ENCODE measurements around the gene TGFB1.

The TGFB1 gene

DNA sequence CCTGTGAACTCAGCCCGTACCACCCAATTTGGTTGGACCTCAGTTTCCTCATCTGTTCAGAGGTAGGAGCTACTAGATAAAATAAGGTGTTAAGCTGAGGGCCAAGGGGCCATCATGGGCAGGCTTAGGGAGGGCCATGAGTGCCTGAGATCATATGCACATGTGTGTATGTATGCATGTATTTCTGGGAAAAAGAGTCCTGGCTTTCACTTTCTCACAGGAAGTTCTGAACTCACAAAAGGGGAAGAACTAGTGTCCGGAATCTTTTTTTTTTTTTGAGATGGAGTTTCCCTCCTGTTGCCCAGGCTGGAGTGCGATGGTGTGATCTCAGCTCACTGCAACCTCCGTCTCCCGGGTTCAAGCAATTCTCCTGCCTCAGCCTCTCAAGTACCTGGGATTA lies 18.9 kb downstream of the TGFB1 start:
- DNase-seq (ENCODE audit: low spot score in 2 of 2) (no peak), ATAC-seq (peak; percentile 42)
- peak overlapping the region; percentile 45 for H3K27ac Mint-ChIP-seq
- H3K4me3 Mint-ChIP-seq, result no peak overlapping the region
- no peaks in the 10 kb centered on the region for H3K9me3 Mint-ChIP-seq
- peaks cover 41% of the 10 kb centered on the region for H3K4me1 Mint-ChIP-seq
- peaks cover 100% of the 10 kb centered on the region for H3K36me3 Mint-ChIP-seq

DNA sequence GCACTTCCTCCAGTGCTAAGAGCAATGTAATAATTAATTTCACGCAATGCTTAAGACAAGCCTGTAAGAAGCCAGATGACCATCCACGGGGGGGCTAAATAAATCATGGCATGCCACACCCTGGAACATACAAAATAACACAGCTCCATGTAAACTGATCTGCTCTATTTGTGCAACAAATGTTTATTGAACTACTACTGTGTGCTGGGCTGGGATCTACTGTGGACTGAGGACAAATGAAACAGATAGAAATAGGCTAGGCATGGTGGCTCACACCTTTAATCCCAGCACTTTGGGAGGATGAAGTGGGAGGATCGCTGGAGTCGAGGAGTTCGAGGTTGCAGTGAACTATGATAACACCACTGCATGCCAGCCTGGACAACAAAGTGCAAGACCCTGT lies 21.3 kb downstream of the TGFB1 start:
- H3K4me1 Mint-ChIP-seq, result peaks cover 54% of the 10 kb centered on the region
- no peaks in the 10 kb centered on the region for H3K9me3 Mint-ChIP-seq
- no peak for ATAC-seq
- no peak overlapping the region for H3K4me3 Mint-ChIP-seq
- DNase-seq (ENCODE audit: low spot score in 2 of 2), result no peak
- peak overlapping the region; percentile 85 for H3K27ac Mint-ChIP-seq
- peaks cover 100% of the 10 kb centered on the region for H3K36me3 Mint-ChIP-seq

DNA sequence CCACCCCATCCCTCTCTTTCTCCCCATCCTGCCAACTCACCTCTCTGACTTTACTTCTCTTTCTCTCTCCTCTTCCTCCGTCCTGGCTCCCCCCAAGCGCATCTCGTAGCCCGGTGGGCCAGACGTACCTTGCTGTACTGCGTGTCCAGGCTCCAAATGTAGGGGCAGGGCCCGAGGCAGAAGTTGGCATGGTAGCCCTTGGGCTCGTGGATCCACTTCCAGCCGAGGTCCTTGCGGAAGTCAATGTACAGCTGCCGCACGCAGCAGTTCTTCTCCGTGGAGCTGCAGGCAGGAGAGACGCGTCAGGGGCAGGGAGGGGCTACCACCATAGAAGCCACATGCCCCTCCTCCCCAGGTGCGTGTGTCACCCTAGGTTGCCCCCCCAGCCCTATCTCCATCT lies 21.7 kb downstream of the TGFB1 start:
- DNase-seq (ENCODE audit: low spot score in 2 of 2), result no peak
- no peak for ATAC-seq
- Mint-ChIP-seq H3K36me3 (peaks cover 100% of the 10 kb centered on the region), H3K27ac (peak overlapping the region; percentile 85), H3K4me1 (peaks cover 57% of the 10 kb centered on the region), H3K9me3 (no peaks in the 10 kb centered on the region), H3K4me3 (no peak overlapping the region)

DNA sequence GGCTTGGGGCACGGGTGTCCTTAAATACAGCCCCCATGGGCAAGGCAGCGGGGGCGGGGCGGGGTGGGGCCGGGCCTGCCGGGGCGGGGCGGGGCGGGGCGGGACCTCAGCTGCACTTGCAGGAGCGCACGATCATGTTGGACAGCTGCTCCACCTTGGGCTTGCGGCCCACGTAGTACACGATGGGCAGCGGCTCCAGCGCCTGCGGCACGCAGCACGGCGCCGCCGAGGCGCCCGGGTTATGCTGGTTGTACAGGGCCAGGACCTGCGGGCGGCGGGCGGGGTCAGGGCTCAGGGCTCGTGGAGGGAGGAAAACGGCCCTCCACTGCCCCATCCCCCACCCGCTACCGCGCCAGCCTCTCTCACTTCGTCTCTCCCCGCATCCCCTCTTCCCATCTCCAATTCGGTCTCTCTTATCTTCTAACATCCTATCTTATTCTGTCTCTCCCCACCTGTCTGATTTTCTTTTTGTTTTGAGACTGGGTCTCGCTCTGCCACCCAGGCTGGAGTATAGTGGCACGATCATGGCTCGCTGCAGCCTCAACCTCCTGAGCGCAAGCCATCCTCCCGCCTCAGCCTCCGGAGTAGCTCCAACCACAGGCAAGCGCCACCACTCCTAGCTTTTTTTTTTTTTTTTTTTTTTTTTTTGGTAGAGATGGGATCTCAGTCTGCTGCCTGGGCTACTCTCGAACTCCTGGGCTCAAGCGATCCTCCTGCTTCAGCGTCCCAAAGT lies 22.6 kb downstream of the TGFB1 start:
- H3K9me3 Mint-ChIP-seq, result no peaks in the 10 kb centered on the region
- DNase-seq (ENCODE audit: low spot score in 2 of 2) (no peak), ATAC-seq (no peak)
- H3K27ac Mint-ChIP-seq, result peak overlapping the region; percentile 85
- H3K36me3 Mint-ChIP-seq, result peaks cover 100% of the 10 kb centered on the region
- H3K4me3 Mint-ChIP-seq, result peak overlapping the region; percentile 18
- peaks cover 65% of the 10 kb centered on the region for H3K4me1 Mint-ChIP-seq

DNA sequence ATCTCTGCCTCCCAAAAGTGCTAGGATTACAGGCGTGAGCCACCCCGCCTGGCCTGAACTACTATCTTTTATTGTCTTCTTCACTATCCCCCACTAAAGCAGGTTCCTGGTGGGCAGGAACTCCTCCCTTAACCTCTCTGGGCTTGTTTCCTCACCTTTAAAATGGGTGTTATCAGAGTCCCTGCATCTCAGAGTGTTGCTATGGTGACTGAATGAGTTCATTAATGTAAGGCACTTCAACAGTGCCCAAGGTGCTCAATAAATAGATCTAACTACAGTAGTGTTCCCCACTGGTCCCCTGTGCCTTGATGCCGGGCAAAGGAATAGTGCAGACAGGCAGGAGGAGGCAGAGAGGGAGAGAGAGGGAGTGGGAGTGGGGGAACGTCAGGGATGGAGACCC lies 23.2 kb downstream of the TGFB1 start:
- Mint-ChIP-seq H3K27ac (peak overlapping the region; percentile 74), H3K36me3 (peaks cover 97% of the 10 kb centered on the region), H3K4me3 (peak overlapping the region; percentile 18), H3K9me3 (no peaks in the 10 kb centered on the region), H3K4me1 (peaks cover 69% of the 10 kb centered on the region)
- no peak for ATAC-seq
- DNase-seq (ENCODE audit: low spot score in 2 of 2), result no peak

DNA sequence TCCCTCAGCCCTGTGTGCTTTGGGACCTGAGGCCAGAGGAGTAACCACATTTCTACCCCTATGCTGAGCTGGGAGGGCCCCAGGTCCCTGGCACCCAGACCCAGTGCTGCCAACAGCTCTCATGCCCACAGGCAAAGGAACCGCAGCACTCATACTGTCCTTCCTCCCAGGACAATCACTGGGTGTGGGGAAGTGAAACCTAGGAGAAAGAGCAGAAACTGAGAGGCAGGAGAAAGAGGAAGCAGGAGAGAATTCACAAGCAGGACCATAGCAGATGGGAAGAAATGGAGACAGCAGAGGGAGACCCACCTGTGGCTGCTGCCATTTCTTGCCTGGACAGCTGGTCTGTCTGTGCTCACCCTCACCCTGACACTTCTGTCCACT lies 24.9 kb downstream of the TGFB1 start:
- peak overlapping the region; percentile 80 for H3K4me3 Mint-ChIP-seq
- peaks cover 83% of the 10 kb centered on the region for H3K4me1 Mint-ChIP-seq
- no peak for ATAC-seq
- H3K36me3 Mint-ChIP-seq, result peaks cover 97% of the 10 kb centered on the region
- DNase-seq (ENCODE audit: low spot score in 2 of 2), result no peak
- peak overlapping the region; percentile 97 for H3K27ac Mint-ChIP-seq
- H3K9me3 Mint-ChIP-seq, result no peaks in the 10 kb centered on the region

DNA sequence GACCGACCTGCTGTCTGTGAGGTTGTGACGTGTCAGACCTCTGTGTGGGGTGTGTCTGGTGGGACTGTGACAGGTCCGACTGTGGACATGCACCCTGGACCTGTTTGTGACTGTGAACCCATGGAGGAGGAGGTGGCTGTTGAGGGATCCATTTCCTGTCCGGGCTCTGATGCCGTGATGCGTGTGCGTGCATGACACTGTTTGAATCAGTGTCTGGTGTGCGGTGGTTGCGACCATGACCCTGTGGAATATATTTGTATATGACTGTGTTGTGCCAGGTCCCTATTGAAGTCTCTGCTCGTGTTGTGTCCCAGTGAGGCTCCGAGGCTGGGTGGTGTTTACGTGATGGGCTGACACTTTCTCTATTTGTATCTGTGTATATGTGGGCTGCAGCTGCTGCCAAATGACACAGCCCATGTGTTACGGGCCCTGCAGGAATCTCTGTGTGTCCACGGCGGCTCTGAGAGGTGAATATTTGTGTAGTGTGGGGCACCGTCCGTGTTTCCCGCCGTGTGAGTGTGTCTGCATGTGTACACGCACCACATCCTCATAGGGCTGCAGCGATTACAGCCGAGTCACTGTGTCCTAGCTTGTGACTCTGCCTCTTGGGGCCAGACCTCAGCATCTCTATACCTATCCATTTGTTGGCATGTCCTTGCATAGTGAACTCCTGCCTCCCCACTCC lies 25.4 kb downstream of the TGFB1 start:
- peak overlapping the region; percentile 80 for H3K4me3 Mint-ChIP-seq
- peaks cover 97% of the 10 kb centered on the region for H3K36me3 Mint-ChIP-seq
- peaks cover 88% of the 10 kb centered on the region for H3K4me1 Mint-ChIP-seq
- H3K9me3 Mint-ChIP-seq, result no peaks in the 10 kb centered on the region
- H3K27ac Mint-ChIP-seq, result peak overlapping the region; percentile 97
- ATAC-seq, result peak; percentile 75
- no peak for DNase-seq (ENCODE audit: low spot score in 2 of 2)

DNA sequence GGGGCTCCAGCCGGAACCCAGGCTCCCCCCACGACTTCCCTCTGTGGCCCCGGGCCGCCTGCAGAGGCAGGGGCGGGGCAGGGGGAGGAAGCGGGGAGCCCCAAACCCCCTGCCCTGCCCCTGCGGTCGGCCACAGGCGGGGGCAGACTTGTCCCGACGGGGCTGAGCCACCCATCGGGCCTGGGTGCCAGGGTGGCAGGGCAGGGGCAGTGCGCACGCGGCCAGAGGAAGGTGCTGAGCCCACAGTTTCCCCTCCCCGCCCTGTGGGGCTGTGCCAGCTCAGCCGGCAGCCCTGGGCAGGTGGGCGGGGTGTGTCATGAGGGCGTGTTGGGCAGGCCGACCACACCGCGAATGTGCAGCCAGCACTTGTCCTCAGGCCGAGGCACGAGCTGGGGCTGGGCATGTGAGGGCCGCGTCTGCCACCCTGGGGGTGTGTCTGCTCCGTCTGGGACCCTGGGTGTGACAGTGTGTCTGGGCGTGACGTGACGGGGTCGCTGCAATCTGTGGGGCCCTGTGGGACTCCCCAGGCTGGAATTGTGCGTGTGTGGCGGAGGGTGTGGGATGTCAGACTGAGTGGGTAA lies 26.1 kb downstream of the TGFB1 start:
- peak; percentile 83 for ATAC-seq
- peak overlapping the region; percentile 97 for H3K27ac Mint-ChIP-seq
- peaks cover 89% of the 10 kb centered on the region for H3K4me1 Mint-ChIP-seq
- peaks cover 97% of the 10 kb centered on the region for H3K36me3 Mint-ChIP-seq
- peak overlapping the region; percentile 80 for H3K4me3 Mint-ChIP-seq
- H3K9me3 Mint-ChIP-seq, result no peaks in the 10 kb centered on the region
- peak; percentile 85 to 94 for DNase-seq (ENCODE audit: low spot score in 2 of 2)

DNA sequence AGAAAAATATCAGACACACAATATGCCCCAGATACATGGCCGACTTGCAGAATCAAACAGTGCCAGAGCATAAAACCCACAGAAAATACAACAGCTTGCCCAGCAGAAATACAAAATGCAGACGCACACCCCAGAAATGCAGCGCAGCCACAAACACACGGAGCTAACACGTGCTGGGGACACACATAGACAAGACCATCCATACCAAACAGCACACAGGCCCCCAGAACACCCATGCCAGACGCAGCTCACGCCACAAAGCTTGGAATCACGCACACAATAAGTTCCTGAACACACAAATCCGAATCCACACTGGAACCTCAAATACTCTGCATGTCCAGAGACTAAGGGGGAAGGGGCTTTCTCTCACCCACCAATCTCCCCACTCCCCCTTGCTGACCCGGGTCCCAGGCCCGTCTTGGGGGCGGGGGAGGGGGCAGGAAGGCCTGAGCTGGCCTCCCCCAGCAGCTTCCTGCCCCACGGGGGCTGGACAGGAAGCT lies 26.6 kb downstream of the TGFB1 start:
- Mint-ChIP-seq H3K36me3 (peaks cover 97% of the 10 kb centered on the region), H3K4me3 (peak overlapping the region; percentile 80), H3K9me3 (no peaks in the 10 kb centered on the region), H3K4me1 (peaks cover 90% of the 10 kb centered on the region), H3K27ac (peak overlapping the region; percentile 97)
- no peak for ATAC-seq
- no peak for DNase-seq (ENCODE audit: low spot score in 2 of 2)

DNA sequence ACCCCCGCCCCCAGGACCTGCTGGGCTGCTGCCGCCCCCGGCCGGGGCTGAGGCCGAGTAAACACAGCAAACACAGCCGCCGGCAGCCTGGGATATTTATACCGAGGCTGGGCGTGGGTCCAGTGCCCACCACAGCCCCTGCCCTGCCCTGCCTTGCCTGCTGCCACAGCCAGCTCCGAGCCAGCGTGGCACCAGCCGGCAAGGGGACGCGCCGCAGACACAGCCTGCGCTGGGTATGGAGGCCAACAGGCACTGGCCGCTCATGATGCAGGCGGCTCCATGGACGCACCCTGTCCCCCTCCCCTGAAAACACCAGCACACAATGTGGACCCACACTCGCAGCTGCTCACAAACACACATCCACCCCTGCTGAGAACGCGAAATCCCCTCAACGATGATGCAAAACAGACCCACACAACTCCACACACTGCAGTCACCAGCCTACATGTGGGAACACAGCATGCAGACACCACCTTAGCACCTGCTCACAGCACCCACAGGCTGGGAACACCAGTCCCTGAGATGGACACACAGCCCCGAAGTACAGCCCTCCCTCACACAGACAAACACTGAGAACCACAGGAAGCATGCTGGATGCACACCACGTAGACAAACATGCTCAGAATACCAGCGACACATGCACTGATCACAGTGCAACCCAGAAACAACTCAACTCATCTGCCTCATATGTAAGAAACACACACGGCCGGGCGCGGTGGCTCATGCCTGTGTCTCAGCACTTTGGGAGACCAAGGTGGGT lies 27.6 kb downstream of the TGFB1 start:
- no peak for ATAC-seq
- H3K4me3 Mint-ChIP-seq, result peak overlapping the region; percentile 80
- peaks cover 97% of the 10 kb centered on the region for H3K36me3 Mint-ChIP-seq

DNA sequence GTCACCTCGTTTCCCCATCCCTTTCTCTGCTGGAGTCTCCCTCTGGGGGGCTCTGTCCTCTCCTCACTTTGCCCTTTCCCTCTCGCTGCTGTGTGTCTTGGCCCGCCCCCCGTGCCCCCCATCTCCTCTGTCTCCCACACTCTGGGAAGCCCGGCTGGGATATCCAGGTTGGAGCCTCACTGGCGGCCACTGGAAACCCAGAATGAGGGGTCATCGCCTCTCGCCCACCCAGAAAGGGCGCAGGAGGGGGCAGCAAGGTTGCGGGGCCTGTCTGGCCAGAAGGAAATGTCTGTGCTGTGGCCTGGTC lies 28.1 kb downstream of the TGFB1 start:
- Mint-ChIP-seq H3K36me3 (peaks cover 97% of the 10 kb centered on the region), H3K4me1 (peaks cover 82% of the 10 kb centered on the region), H3K27ac (peak overlapping the region; percentile 97), H3K9me3 (no peaks in the 10 kb centered on the region), H3K4me3 (peak overlapping the region; percentile 36)
- ATAC-seq, result no peak
- DNase-seq (ENCODE audit: low spot score in 2 of 2), result no peak

More for the DNA sequence above, 27.6 kb downstream of the TGFB1 start:
- DNase-seq (ENCODE audit: low spot score in 2 of 2), result peak in 1 of 2 donors; percentile 55
- Mint-ChIP-seq H3K4me1 (peaks cover 86% of the 10 kb centered on the region), H3K27ac (peak overlapping the region; percentile 97), H3K9me3 (no peaks in the 10 kb centered on the region)

DNA sequence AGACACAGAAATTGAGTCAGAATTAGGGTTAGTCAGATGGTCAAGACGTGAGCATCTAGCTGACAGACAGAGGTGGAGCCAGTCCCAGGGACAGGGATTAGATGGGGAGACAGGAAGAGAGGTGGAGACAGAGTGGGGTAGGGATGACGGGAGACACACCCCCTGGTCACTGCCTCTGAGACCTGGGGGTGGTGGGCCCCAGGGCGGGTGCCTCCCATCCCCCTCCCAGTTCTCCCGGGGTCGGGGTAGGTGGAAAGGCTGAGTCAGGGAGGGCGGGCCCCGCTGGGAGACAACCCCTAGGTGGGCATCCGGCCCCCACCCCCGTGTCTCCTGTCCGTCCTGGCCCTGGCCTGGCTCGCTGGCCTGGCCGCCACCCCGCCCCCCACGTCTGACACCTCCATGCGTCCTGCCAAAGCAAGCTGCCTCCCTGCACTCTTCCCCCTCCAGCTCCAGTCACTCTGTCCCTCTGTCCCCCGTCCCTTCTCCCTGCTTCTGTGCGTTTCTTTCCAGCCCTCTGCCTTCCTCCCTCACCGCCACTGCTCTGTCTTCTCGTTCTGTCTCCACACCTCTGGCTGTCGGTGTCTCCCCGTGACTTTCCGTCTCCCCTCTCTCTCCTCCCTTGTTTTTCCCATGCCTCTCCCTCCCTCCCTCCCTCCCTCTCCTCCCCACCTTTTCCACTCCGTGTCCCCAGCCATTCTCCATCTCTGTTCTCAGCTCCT lies 28.6 kb downstream of the TGFB1 start:
- H3K9me3 Mint-ChIP-seq, result no peaks in the 10 kb centered on the region
- DNase-seq (ENCODE audit: low spot score in 2 of 2), result peak in 1 of 2 donors; percentile 51
- peaks cover 97% of the 10 kb centered on the region for H3K36me3 Mint-ChIP-seq
- no peak for ATAC-seq
- peak overlapping the region; percentile 36 for H3K4me3 Mint-ChIP-seq
- peaks cover 77% of the 10 kb centered on the region for H3K4me1 Mint-ChIP-seq
- peak overlapping the region; percentile 97 for H3K27ac Mint-ChIP-seq

DNA sequence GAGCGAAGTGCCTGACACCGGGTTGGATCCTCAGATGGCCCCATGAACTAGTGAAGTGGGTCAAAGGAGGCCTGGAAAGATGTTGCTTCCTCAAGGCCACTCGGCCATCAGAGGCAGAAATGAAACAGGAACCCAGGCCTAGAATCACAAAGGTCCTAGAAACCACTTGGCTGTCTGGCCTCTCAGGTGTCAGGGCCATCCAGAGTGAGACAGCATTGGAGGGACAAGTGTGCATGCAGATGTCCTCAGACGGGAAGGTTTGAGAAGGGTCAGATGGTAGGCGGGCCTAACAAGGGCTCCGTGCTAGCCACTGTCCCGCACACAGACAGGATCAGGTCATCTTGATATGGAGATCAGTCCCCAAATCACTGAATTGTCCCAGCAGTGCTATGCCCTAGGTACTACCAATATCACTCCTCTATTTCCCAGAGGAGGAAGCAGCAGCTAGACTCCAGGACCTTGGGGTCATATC lies 29.5 kb downstream of the TGFB1 start:
- ATAC-seq (no peak), DNase-seq (ENCODE audit: low spot score in 2 of 2) (no peak)
- peak overlapping the region; percentile 36 for H3K4me3 Mint-ChIP-seq
- peaks cover 77% of the 10 kb centered on the region for H3K4me1 Mint-ChIP-seq
- no peaks in the 10 kb centered on the region for H3K9me3 Mint-ChIP-seq
- H3K27ac Mint-ChIP-seq, result peak overlapping the region; percentile 97
- H3K36me3 Mint-ChIP-seq, result peaks cover 97% of the 10 kb centered on the region

DNA sequence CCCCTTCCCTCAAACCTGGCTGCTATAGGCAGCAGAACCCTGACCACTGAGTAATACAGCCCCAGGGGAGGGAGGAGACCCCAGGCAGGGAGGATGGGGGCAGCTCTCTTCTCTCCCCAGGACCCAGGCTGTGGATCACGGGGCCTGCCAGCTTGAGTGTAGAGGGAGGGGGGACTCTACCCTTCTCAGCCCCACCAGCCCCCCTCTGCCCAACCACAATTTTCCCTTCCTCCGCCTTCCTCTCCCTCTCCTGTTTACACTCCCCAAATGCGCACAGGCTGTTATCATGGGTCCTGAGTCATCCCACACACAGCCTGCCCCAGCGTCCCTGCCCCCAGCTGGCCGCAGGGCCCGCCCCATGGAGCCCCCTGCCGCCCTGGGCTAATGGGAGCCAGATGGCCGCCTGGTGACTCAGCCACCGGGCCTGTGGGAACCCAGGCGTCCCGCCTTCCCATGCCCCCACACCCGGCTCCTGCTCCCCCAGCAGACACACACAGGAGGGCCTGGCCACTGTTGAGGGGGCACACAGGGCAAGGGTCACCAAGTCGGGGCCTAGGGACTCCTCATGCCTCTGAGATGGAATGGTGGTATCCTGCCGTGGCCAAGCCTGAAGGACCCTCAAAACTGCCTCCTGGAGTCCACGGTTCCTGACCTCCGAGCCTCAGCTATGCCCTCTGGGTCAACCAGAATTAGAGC lies 30.1 kb downstream of the TGFB1 start:
- no peak for ATAC-seq
- DNase-seq (ENCODE audit: low spot score in 2 of 2), result no peak
- Mint-ChIP-seq H3K36me3 (peaks cover 97% of the 10 kb centered on the region), H3K4me3 (no peak overlapping the region), H3K27ac (peak overlapping the region; percentile 97), H3K9me3 (no peaks in the 10 kb centered on the region), H3K4me1 (peaks cover 70% of the 10 kb centered on the region)
